Adrenal gland (tissue), 12 donors: ENCODE measurements around the gene CLNS1A. TPM values are rescaled to one million over a fixed set of nuclear protein-coding genes. Genes with fewer than 3 reads are reported as not detected.

Experiments used
- DNase-seq, 7 donors: peaks; one replicate each; pipeline ENCODE4 v3.0.0-alpha.2; 2019 to 2020
- H3K27ac ChIP-seq, 5 donors: fragments of 200-600 bp; sonication (generic) in 4 of 5; 1 replicate in 3 of 5; 2 replicates in 2 of 5; pipeline versions ENCODE4 v1.5.1 to v1.8.0; 2016 to 2020; ENCODE audit warnings: mild to moderate bottlenecking in 1 of 5
- H3K27me3 ChIP-seq: fragments of 200-600 bp; 2 replicates; pipeline ENCODE4 v1.8.0; 2021
- H3K36me3 ChIP-seq, 2 donors: fragments of 200-600 bp; replicated peaks in 1 of 2; 1 replicate in 1 of 2; 2 replicates in 1 of 2; pipeline versions ENCODE4 v1.5.1 to v1.8.0; 2018 to 2022
- H3K4me1 ChIP-seq, 2 donors: fragments of 200-600 bp; replicated peaks in 1 of 2; 1 replicate in 1 of 2; 2 replicates in 1 of 2; pipeline versions ENCODE4 v1.5.1 to v1.8.0; 2018 to 2021
- H3K4me3 ChIP-seq, 4 donors: fragments of 200-600 bp; sonication (generic) in 3 of 4; one replicate each; pipeline ENCODE4 v1.5.1; 2016 to 2018
- H3K9me3 ChIP-seq, 3 donors: fragments of 200-600 bp; sonication (generic) in 1 of 3; replicated peaks in 1 of 3; 1 replicate in 2 of 3; 2 replicates in 1 of 3; pipeline versions ENCODE4 v1.5.1 to v1.8.0; 2016 to 2021
- POLR2A ChIP-seq, 2 donors: fragments of 450-650 bp; IDR thresholded peaks; one replicate each; pipeline ENCODE4 v1.6.1; 2017; ENCODE audit warnings: antibody characterized with exemption in 2 of 2, mild to moderate bottlenecking in 2 of 2, moderate library complexity in 1 of 2
- WGBS, 4 donors: extraction: QIAGEN DNeasy Blood & Tissue Kit in 2 of 4; methylation state at CpG; one replicate each; pipeline versions ENCODE4 v1.1.5 to v1.1.7; 2013 to 2017; 5-methylcytosine and 5-hydroxymethylcytosine counted together
- intact Hi-C, 2 donors: fragments of 100-400 bp; cut with DNase I; formaldehyde crosslinking; loops; one replicate each; pipeline versions ENCODE4 v1.14.1 to v1.15.0; 2022 to 2023
- polyA plus RNA-seq, 3 donors: library from polyadenylated mRNA; stranded (reverse); fragments of 200-250 nt in 2 of 3; fragments of 350-450 nt in 1 of 3; fragmentation: Illumina TruSeq in 1 of 3; extraction: RNeasy Lipid Tissue Mini Kit (QIAGEN cat#74804) in 1 of 3; gene quantifications; one replicate each; pipeline ENCODE4 v1.2.3, GENCODE V29; 2013 to 2014
- total RNA-seq, 9 donors: library from RNA; depleted of rRNA in 4 of 9; stranded (reverse); fragments of >200 nt in 4 of 9; fragments of 120-200 nt in 1 of 9; fragmentation: NEBNext Ultra II Directional in 1 of 9; extraction: Animal tissue kit (Norgen Biotek cat#: 25700) in 1 of 9; gene quantifications; one replicate each; pipeline versions ENCODE4 v1.1.0 to v1.2.4, GENCODE V29; 2013 to 2023
- TF ChIP-seq, protein P1 (sequence below), 6 experiments: fragments of 450-650 bp in 4 of 6; fragments of 200-600 bp in 2 of 6; sonication (generic) in 1 of 6; IDR thresholded peaks; 1 replicate in 5 of 6; 2 replicates in 1 of 6; pipeline versions ENCODE4 v1.5.1 to v1.8.0; 2016 to 2021; ENCODE audit warnings: antibody characterized with exemption in 6 of 6, mild to moderate bottlenecking in 2 of 6, moderate library complexity in 1 of 6
- donor health status: healthy with polysubstance abuse.
- donor health status: Bipolar disorder and iron deficiency.
- donor health status: DM: yes; HTN: yes; CAD: no.
- donor health status: DM: no; HTN: no; CAD: no.
- donor health status: DM: no; HTN: no; CAD: no.
- donor health status: DM: yes; HTN: yes; CAD: no.

The CLNS1A gene
- total and polyA plus RNA-seq, 12 donors = 43.7 to 263 (median 128) TPM

GRCh38 chr11:77604281-77604680 is 33.3 kb downstream of the CLNS1A start:
- peaks cover 0 to 12% of the 10 kb centered on the region in 2 donors for H3K36me3 ChIP-seq
- TF ChIP-seq, protein P1, sequence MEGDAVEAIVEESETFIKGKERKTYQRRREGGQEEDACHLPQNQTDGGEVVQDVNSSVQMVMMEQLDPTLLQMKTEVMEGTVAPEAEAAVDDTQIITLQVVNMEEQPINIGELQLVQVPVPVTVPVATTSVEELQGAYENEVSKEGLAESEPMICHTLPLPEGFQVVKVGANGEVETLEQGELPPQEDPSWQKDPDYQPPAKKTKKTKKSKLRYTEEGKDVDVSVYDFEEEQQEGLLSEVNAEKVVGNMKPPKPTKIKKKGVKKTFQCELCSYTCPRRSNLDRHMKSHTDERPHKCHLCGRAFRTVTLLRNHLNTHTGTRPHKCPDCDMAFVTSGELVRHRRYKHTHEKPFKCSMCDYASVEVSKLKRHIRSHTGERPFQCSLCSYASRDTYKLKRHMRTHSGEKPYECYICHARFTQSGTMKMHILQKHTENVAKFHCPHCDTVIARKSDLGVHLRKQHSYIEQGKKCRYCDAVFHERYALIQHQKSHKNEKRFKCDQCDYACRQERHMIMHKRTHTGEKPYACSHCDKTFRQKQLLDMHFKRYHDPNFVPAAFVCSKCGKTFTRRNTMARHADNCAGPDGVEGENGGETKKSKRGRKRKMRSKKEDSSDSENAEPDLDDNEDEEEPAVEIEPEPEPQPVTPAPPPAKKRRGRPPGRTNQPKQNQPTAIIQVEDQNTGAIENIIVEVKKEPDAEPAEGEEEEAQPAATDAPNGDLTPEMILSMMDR (IDR thresholded peaks at IDR 0.05) = no peak
- no peak for TF ChIP-seq POLR2A (IDR thresholded peaks at IDR 0.05)
- H3K9me3 ChIP-seq = no peaks in the 10 kb centered on the region
- H3K27ac ChIP-seq = no peak overlapping the region
- DNase-seq = no peak
- WGBS, 4 donors = 98 to 100% (median 100%) methylated on average over 2 of the region's 2 CpGs
- no peaks in the 10 kb centered on the region for H3K27me3 ChIP-seq
- no peak overlapping the region for H3K4me3 ChIP-seq
- intact Hi-C loops = no loop called here
- H3K4me1 ChIP-seq = peaks cover 15 to 20% of the 10 kb centered on the region in 2 donors

DNA sequence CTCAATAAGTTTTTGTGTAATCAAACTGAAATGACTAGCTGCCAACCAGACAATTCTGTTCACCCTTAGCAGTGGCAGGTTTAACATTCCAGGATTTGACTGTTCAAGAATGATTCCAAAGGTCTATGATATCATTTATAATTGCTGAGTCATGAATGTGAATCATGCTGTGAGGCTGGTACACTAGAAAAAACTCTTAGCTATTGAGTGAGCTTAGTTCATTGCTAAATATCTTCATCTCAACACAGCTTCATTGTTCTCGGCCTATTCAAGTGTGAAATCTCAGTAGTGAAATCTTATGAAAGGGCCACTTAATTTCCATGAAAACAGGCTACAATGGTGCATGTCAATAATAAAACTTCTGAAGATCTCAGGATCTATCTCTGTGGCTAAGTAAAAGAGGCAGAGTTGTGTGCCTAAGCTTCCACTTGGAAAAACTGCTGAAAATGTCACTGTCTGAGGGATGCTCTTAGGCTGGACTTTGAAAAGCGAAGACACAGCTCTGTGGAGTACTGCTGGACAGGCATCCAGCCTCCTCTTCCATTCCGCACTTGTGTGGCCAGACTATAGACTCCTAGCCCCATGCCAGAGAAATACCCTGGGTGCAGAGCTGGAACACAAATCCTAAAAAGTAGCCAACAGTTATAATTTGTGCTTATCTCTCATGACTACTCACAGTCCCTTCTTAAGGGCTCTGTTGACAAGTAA is 35.1 kb downstream of the CLNS1A start:
- TF ChIP-seq POLR2A (IDR thresholded peaks at IDR 0.05) = peak in 1 of 2 donors; percentile 65
- TF ChIP-seq, protein P1 (IDR thresholded peaks at IDR 0.05) = no peak
- Histone ChIP-seq H3K4me3 (no peak overlapping the region), H3K27ac (peak overlapping the region; percentile 45 to 88 (median 77)), H3K4me1 (peaks cover 15 to 20% of the 10 kb centered on the region in 2 donors), H3K36me3 (peaks cover 0 to 11% of the 10 kb centered on the region in 2 donors), H3K9me3 (no peaks in the 10 kb centered on the region), H3K27me3 (no peaks in the 10 kb centered on the region)
- DNase-seq = no peak
- WGBS, 4 donors = 83 to 84% (median 83%) methylated on average over 3 of the region's 3 CpGs
- intact Hi-C loops = no loop called here

DNA sequence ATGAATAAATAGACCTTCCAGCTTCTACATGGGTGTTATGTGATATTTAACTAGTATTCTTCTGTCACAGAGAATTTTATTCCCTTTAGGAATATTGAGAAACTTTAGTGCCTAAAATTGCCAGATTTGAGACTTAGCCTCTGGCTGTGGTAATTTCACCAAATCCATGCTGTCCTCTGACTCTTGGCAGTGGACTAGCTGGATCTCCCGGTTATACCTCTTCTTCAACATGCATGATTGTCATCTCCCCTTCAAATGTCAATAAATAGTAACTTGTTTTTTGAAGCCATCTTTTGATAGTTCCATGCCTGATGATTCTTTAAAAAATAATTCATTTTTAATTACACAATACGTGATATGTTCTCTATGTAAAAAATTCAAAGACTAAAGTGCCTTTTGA is 39.4 kb downstream of the CLNS1A start:
- Histone ChIP-seq H3K36me3 (no peaks in the 10 kb centered on the region), H3K4me3 (no peak overlapping the region), H3K27me3 (no peaks in the 10 kb centered on the region), H3K27ac (no peak overlapping the region), H3K4me1 (peaks cover 13 to 20% of the 10 kb centered on the region in 2 donors), H3K9me3 (no peaks in the 10 kb centered on the region)
- 93 to 97% (median 94%) methylated on average over 2 of the region's 2 CpGs for WGBS, 4 donors
- TF ChIP-seq, protein P1 (IDR thresholded peaks at IDR 0.05) = no peak
- TF ChIP-seq POLR2A (IDR thresholded peaks at IDR 0.05) = no peak
- intact Hi-C loops = no loop called here
- DNase-seq = no peak

- no peak for TF ChIP-seq POLR2A (IDR thresholded peaks at IDR 0.05)
- H3K4me1 ChIP-seq = peaks cover 0 to 22% of the 10 kb centered on the region in 2 donors
- WGBS, 4 donors = 91 to 99% (median 94%) methylated on average over 2 of the region's 2 CpGs
These were observed 41.0 kb downstream of the CLNS1A start for GRCh38 chr11:77596626-77597025.

GRCh38 chr11:77593883-77594282 is 43.7 kb downstream of the CLNS1A start:
- no peak for DNase-seq
- H3K36me3 ChIP-seq = no peaks in the 10 kb centered on the region
- no peak for TF ChIP-seq POLR2A (IDR thresholded peaks at IDR 0.05)
- TF ChIP-seq, protein P1 (IDR thresholded peaks at IDR 0.05) = no peak
- no peaks in the 10 kb centered on the region for H3K27me3 ChIP-seq
- intact Hi-C loops = no loop called here
- H3K4me1 ChIP-seq = peaks cover 3 to 25% of the 10 kb centered on the region in 2 donors
- no peaks in the 10 kb centered on the region for H3K9me3 ChIP-seq
- H3K4me3 ChIP-seq = no peak overlapping the region
- H3K27ac ChIP-seq = no peak overlapping the region

More at GRCh38 chr11:77596626-77597025, 41.0 kb downstream of the CLNS1A start:
- Histone ChIP-seq H3K36me3 (no peaks in the 10 kb centered on the region), H3K27ac (no peak overlapping the region), H3K9me3 (no peaks in the 10 kb centered on the region), H3K27me3 (no peaks in the 10 kb centered on the region), H3K4me3 (no peak overlapping the region)
- intact Hi-C loops = no loop called here
- no peak for DNase-seq
